HepG2 (cell line): ENCODE measurements around the gene TMEM19. TPM values are rescaled to one million over a fixed set of nuclear protein-coding genes. Genes with fewer than 3 reads are reported as not detected.

Experiments used
- CCAR2 ChIP-seq: fragments of 200-400 bp; formaldehyde crosslinking; optimal IDR thresholded peaks from 2 replicates; pipeline ENCODE3; 2018; ENCODE audit warnings: low read depth, mild to moderate bottlenecking, low read length, moderate library complexity
- EHMT2 ChIP-seq: fragments of 200-600 bp; sonication (generic); IDR thresholded peaks from 2 replicates; pipeline ENCODE4 v1.7.0; 2017; ENCODE audit warnings: antibody characterized with exemption, low read depth, low read length, borderline replicate concordance
- ETV6 ChIP-seq: sonication (generic); formaldehyde crosslinking; conservative IDR thresholded peaks from 2 replicates; pipeline ENCODE4 v1.4.0; 2020; ENCODE audit warnings: missing genetic modification reagents
- FIP1L1 ChIP-seq: fragments of 200-400 bp; formaldehyde crosslinking; IDR thresholded peaks from 2 replicates; pipeline ENCODE4 v1.6.1; 2018; ENCODE audit warnings: low read depth, mild to moderate bottlenecking, low read length, moderate library complexity, borderline replicate concordance; ENCODE audit not compliant: insufficient read depth
- HOXA9 ChIP-seq: sonication (generic); formaldehyde crosslinking; IDR thresholded peaks from 2 replicates; pipeline ENCODE4 v1.8.1; 2022; ENCODE audit warnings: missing genetic modification reagents, mild to moderate bottlenecking, moderate library complexity, borderline replicate concordance
- PPARG ChIP-seq: conservative IDR thresholded peaks from 2 replicates; pipeline ENCODE4 v1.6.1; 2016; ENCODE audit warnings: missing biosample characterization, missing genetic modification reagents
- SALL1 ChIP-seq: sonication (generic); formaldehyde crosslinking; IDR thresholded peaks from 2 replicates; pipeline ENCODE4 v1.8.0; 2022; ENCODE audit warnings: mild to moderate bottlenecking, missing genetic modification reagents
- SMAD3 ChIP-seq: sonication (generic); formaldehyde crosslinking; IDR thresholded peaks from 2 replicates; pipeline ENCODE4 v1.4.0; 2020; ENCODE audit warnings: missing genetic modification reagents
- SMC3 ChIP-seq: IDR thresholded peaks from 2 replicates; pipeline ENCODE4 v1.6.1; 2011; ENCODE audit warnings: low read length, improper control_type of control experiment
- SSRP1 ChIP-seq: IDR thresholded peaks from 2 replicates; pipeline ENCODE4 v1.6.1; 2016; ENCODE audit warnings: control low read depth
- ZNF17 ChIP-seq: sonication (generic); formaldehyde crosslinking; IDR thresholded peaks from 2 replicates; pipeline ENCODE4 v1.5.0; 2020; ENCODE audit warnings: mild to moderate bottlenecking, missing genetic modification reagents
- ZNF383 ChIP-seq: sonication (generic); formaldehyde crosslinking; IDR thresholded peaks from 2 replicates; pipeline ENCODE4 v1.4.0; 2020; ENCODE audit warnings: missing genetic modification reagents, mild to moderate bottlenecking, borderline replicate concordance
- ZNF451 ChIP-seq: sonication (generic); formaldehyde crosslinking; IDR thresholded peaks from 2 replicates; pipeline ENCODE4 v1.5.0; 2020; ENCODE audit warnings: mild to moderate bottlenecking, missing genetic modification reagents
- ZNF589 ChIP-seq: sonication (generic); formaldehyde crosslinking; conservative IDR thresholded peaks from 2 replicates; pipeline ENCODE4 v1.8.0; 2022; ENCODE audit warnings: mild to moderate bottlenecking, moderate library complexity, missing genetic modification reagents
- polyA plus RNA-seq, 8 experiments: library from polyadenylated mRNA; depleted of rRNA in 3 of 8; stranded (reverse) in 7 of 8; unstranded in 1 of 8; fragments of >200 nt; fragmentation: Illumina TruSeq in 4 of 8; extraction: Trizol in 4 of 8; gene quantifications; 2 replicates each; pipeline versions ENCODE4 v1.2.1 to v1.2.3, GENCODE V29; 2011 to 2016; ENCODE audit warnings: low read depth in 4 of 8, missing spikeins in 1 of 8, mixed read lengths in 1 of 8; ENCODE audit not compliant: insufficient read depth in 1 of 8
- total RNA-seq, 5 experiments: library from RNA; depleted of rRNA; stranded (reverse); fragments of >200 nt; fragmentation: Illumina TruSeq; extraction: Trizol; gene quantifications; 2 replicates each; pipeline ENCODE4 v1.2.3, GENCODE V29; 2016; ENCODE audit warnings: low read depth in 1 of 5
- TF ChIP-seq, protein P1 (sequence below): sonication (generic); formaldehyde crosslinking; IDR thresholded peaks from 2 replicates; pipeline ENCODE4 v1.4.0; 2020; ENCODE audit warnings: missing genetic modification reagents
- TF ChIP-seq, protein P2 (sequence below): sonication (generic); formaldehyde crosslinking; IDR thresholded peaks from 2 replicates; pipeline ENCODE4 v1.4.0; 2020; ENCODE audit warnings: mild to moderate bottlenecking, missing genetic modification reagents
- TF ChIP-seq, protein P3 (sequence below): IDR thresholded peaks from 2 replicates; pipeline ENCODE4 v1.6.1; 2012; ENCODE audit warnings: inconsistent platforms

Gene TMEM19
- total and polyA plus RNA-seq, 2 of the 13 experiments (the other 11 are each of a cell fraction or from before 2014, with no cell fraction given): 16.9 to 22.5 TPM

DNA sequence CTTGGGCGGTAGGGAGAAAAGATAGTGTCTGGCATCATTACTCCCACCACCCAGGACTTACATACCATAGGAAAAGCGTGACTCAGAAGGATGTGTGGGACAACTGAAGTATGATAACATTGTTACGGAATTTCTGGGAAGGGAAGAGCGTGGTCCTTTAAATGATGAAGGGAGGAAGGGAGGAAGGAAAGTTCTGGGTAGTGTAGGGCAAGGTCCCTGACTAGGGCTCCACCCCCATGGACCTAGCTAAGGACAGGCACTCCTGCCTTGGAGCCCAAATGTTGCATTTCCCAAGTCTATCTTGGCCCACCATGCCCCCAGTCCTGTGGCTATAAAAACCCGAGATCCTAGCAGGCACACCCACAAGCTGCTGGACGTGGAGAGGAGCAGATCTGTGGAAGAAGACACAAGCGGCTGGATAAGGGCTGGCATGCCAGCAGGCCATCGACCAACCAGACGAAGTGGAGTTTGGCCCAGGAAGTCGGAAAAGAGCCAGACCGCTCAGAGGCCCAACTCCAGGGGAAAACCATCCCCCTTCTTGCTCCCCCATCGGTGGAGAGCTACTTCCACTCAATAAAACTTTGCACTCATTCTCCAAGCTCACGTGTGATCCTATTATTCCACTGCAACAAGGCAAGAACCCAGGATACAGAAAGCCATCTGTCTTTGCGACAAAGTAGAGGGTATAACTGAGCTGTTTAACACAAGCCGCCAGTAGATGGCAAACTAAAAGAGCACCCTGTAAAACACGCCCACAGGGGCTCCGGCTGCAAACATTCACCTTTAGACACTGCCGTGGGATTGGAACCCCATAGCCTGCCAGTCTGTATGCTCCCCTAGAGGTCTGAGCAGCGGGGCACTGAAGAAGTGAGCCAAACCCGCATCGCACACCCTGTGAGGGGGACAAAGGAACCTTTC, 45.8 kb downstream of the TMEM19 start (continued):
- TF ChIP-seq ETV6 (CRISPR knock-in tag) (no peak), PPARG (no peak), FIP1L1 (no peak), SMC3 (0 out of 2 replicates have a peak, but pooled peaks have one; percentile 29), SMAD3 (CRISPR knock-in tag) (no peak), CCAR2 (no peak), ZNF383 (CRISPR knock-in tag) (no peak), HOXA9 (CRISPR knock-in tag) (no peak), EHMT2 (0 out of 2 replicates have a peak, but pooled peaks have one; percentile 28), ZNF451 (CRISPR knock-in tag) (no peak), ZNF589 (CRISPR knock-in tag) (no peak), ZNF17 (CRISPR knock-in tag) (no peak), SALL1 (CRISPR knock-in tag) (no peak; the same call in 1 of the 2 replicates), SSRP1 (CRISPR knock-in tag) (no peak)
- TF ChIP-seq, protein P1, sequence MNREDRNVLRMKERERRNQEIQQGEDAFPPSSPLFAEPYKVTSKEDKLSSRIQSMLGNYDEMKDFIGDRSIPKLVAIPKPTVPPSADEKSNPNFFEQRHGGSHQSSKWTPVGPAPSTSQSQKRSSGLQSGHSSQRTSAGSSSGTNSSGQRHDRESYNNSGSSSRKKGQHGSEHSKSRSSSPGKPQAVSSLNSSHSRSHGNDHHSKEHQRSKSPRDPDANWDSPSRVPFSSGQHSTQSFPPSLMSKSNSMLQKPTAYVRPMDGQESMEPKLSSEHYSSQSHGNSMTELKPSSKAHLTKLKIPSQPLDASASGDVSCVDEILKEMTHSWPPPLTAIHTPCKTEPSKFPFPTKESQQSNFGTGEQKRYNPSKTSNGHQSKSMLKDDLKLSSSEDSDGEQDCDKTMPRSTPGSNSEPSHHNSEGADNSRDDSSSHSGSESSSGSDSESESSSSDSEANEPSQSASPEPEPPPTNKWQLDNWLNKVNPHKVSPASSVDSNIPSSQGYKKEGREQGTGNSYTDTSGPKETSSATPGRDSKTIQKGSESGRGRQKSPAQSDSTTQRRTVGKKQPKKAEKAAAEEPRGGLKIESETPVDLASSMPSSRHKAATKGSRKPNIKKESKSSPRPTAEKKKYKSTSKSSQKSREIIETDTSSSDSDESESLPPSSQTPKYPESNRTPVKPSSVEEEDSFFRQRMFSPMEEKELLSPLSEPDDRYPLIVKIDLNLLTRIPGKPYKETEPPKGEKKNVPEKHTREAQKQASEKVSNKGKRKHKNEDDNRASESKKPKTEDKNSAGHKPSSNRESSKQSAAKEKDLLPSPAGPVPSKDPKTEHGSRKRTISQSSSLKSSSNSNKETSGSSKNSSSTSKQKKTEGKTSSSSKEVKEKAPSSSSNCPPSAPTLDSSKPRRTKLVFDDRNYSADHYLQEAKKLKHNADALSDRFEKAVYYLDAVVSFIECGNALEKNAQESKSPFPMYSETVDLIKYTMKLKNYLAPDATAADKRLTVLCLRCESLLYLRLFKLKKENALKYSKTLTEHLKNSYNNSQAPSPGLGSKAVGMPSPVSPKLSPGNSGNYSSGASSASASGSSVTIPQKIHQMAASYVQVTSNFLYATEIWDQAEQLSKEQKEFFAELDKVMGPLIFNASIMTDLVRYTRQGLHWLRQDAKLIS (CRISPR knock-in tag): no peak
- TF ChIP-seq, protein P2, sequence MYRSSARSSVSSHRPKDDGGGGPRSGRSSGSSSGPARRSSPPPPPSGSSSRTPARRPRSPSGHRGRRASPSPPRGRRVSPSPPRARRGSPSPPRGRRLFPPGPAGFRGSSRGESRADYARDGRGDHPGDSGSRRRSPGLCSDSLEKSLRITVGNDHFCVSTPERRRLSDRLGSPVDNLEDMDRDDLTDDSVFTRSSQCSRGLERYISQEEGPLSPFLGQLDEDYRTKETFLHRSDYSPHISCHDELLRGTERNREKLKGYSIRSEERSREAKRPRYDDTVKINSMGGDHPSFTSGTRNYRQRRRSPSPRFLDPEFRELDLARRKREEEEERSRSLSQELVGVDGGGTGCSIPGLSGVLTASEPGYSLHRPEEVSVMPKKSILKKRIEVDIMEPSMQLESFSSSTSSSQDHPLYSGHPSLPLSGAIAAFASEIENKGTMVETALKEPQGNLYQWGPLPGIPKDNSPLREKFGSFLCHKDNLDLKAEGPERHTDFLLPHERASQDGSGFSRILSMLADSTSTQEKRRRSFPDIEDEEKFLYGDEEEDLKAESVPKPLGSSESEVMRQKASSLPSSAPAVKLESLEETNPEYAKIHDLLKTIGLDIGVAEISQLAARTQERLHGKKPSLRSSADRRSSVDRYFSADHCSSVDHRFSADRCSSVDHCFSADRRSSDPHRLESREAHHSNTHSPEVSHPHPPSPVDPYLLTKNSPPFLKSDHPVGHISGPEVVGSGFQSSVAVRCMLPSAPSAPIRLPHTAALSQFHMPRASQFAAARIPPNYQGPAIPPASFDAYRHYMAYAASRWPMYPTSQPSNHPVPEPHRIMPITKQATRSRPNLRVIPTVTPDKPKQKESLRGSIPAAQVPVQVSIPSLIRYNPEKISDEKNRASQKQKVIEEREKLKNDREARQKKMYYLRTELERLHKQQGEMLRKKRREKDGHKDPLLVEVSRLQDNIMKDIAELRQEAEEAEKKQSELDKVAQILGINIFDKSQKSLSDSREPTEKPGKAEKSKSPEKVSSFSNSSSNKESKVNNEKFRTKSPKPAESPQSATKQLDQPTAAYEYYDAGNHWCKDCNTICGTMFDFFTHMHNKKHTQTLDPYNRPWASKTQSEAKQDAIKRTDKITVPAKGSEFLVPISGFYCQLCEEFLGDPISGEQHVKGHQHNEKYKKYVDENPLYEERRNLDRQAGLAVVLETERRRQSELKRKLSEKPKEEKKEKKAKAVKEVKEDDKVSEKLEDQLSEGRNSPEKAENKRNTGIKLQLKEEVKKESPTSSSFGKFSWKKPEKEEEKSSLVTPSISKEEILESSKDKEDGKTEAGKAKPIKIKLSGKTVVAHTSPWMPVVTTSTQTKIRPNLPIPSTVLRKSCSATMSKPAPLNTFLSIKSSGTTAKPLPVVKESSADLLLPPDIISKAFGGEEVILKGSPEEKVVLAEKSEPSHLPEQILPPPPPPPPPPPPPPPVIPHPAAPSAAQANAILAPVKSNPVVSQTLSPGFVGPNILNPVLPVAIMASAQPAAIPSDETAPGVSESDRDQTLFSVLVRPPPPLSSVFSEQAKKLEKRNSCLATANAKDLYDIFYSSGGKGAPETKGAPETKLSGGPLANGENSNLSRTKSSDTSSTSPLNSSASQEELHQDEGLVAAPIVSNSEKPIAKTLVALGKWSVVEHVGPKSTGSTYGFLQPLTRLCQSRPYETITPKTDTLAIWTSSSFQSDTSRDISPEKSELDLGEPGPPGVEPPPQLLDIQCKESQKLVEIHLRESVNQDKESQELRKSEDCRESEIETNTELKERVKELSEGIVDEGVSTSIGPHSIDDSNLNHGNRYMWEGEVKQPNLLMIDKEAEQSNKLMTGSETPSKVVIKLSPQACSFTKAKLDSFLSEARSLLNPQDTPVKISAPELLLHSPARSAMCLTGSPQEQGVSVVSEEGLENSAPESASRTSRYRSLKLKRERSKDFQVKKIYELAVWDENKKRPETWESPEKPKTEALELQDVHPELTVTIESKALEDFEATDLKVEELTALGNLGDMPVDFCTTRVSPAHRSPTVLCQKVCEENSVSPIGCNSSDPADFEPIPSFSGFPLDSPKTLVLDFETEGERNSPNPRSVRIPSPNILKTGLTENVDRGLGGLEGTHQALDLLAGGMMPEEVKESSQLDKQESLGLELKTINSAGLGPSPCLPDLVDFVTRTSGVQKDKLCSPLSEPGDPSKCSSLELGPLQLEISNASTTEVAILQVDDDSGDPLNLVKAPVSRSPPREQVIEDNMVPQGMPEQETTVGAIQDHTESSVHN (CRISPR knock-in tag): no peak
- TF ChIP-seq, protein P3, sequence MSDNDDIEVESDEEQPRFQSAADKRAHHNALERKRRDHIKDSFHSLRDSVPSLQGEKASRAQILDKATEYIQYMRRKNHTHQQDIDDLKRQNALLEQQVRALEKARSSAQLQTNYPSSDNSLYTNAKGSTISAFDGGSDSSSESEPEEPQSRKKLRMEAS: peak; percentile 54
